LHCN-M2 (cell line): Measurements from ENCODE around the gene AATK. TPM values are rescaled to one million over a fixed set of nuclear protein-coding genes. Genes with fewer than 3 reads are reported as not detected.

Source experiments
- DNase-seq: peaks from one replicate; pipeline ENCODE4 v3.0.0-alpha.2; 2012; ENCODE audit warnings: low read depth
- total RNA-seq: library from RNA; depleted of rRNA; stranded (reverse); fragments of >200 nt; gene quantifications from 2 replicates; pipeline ENCODE4 v1.2.3, GENCODE V29; 2014

The AATK gene
- total RNA-seq, 1 experiment from 2014 or later = 0.23 TPM

DNA sequence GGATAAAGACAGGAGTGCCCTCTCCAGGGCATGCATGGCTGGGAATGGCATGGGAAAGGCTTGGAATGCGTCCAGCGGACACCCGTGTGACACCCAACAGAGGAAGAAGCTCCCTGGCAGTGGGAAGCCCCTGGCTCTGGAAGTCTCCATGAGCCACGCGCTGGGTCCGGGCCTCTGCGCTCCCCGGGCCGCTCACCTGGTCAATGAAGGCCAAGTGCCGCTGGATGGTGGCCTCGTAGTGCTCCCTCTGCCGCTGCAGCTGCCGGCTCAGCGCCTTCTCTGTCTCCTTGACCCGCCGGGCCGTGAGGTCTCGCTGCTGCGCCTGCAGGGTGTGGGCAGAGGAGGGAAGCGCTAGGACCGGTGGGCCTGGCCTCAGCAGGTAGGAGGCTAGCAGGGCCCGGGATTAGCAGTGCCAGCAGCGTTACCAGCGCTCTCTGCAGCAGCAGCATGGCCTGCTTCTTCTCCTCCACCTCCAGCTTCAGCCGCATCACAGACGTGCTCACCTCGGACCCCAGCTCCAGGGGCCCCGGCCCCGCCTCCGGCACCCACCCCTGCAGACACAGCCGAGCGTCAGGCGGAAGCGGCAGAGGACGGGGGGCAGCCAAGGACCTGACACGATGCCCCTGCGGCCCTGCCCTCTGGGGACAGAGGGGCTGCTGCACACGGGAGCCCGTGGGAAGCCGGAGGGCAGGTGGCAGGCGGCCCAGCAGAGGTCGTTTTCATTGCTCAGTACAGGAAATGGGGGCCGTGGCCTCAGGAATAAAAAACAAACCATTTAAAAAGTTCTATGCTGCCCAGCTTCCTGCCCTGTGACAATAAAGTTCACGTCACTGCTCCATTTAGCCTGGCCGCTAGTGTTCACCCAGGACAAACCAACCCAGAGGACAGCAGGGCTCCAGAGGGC is 30.7 kb upstream of the AATK start:
- DNase-seq = no peak

DNA sequence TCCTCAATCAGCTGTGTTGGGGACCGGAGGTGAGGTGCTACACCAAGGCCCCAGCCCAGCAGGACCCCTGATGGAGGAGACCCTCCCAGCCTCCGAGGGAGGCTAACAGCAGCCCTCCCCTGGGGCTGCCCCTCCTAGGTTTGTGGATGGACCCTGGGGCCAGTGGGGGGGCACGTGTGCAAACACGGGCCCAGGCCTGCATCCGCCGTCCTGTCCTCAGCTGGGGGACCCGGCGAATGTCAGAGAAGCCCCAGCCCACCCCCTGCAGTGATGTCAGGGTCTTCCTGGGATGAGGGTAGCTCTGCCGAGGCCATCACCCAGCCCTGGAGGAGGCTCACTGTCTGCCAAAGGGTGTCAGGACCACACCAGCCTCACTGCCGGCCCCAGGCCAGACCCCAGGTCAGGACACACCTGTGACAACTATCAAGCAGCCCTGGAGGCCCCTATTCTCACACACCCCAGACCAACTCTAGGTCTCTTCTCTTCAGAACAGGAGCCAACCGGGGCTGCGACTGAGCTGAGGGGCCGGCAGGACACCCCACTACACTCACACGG is 30.0 kb upstream of the AATK start:
- DNase-seq = no peak

DNA sequence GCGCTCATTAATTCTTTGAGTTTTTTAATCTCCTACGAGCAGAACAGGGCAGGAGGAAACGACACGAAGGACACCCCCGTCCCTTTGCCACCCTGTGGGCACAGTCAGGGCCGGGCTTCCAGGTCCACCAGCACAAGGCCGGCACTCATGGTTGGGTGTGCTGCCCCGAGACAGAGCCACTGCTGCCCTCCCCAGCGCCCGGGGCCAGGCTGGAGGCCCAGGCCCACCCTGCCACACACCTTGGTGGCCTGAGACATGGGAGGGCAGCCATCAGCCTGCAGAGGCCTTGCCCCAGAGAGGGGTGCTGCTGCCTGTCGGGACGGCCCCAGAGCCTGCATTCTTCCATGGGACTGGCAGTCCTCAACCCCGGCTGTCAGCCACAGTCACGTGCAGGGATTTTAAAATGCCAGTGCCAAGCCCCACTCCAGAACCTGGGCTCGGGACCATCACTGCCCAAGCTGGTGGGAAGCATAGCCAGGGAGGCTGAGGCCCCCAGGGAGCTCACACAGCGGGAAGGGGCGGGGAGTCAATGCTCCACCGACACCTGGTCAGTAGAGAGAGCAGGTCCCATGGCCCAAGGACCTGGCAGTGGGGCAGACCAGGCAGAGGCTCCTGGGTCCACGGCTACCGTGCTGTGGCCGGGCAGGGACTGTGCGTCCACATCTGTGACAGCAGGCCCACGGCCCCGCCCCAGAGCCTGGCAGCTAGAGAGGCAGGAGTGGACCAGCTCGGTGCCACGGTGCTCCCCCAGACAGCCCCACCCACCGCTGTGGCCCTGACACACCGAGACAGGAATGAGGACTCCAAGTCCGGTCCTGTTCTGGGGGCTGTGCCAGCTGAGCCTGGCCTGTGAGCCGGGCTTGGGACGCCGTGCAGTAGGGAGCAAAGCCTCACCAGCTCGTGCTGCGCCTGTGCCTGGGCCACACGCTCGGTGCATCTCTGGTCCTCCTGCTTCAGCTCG is 29.2 kb upstream of the AATK start:
- DNase-seq = no peak

DNA sequence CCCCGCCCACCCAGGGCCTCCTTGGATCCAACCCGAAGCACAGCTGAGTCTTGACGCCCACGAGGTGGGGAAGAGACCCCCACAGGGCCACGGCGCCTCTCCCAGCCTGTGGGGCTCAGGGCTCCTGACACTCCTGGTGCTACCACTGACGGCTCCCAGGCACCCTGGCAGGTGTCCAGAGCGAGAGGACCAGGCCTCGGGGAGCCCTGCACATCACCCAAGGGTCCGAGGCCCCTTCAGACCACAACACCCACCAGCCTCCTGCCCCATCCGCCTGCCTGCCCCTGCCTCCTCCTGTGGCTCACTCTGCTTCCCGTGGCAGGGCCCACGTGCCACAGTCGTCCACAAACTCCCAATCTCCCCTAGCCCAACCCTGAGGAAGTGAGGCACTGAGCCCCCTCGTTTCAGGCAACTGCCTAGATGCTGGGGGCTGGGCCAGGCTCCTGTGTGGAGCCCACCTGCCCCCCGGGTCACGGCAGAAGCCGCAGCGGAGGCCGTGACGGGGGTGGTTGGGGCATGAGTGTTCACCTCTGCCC is 28.3 kb upstream of the AATK start:
- DNase-seq = no peak

DNA sequence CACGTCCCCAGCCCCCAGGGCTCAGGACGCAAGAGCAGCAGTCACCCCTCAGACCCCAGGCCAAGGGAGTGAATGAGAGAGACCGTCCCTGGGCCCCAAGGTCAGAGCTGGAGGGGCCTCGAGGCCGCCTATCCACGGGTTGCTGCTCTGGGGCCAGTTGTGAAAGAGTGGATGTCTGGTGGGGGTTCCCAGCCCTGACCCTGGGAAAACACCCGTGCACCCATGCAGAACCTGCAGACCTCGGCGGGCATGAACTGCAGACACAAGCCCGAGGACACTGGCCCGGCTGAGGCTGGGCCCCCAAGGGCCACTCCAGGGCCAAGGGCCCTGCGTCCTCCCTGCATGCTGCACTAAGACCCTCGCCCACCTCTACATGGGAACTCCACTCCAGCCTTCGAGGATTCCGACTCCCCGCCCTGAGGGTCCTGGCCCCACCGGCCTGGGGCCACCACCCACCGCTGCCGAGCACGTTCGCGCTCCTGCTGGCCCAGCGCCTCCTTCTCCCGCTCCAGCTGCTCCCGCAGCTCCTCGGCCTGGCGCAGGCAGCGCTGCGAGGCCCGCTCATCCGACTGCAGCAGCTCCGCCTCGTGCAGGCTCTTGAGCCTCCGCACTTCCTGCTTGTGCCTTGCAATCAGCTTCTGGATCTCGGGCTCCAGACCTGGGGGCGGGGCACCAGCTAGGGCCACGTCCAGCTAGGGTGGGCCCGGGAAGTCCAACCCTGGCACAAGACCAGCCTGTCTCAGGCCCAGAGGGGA is 27.6 kb upstream of the AATK start:
- no peak for DNase-seq

DNA sequence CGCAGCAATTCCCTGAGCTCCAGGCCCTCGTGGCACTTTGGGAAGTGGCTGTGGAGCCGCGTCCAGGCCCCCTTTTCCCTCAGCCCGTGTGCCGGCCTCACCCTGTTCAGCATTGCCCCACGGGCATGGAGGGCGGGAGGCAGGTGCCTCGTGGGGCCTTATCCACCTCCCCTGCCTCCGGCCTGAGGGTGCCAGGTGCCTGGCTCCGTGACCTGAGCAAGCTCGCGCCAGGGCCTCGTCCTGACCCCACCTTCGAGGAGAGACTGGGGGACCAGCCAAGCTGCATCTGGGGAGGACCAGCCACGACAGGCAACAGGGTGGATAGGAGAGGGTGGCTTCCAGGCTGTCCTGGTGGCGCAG is 27.0 kb upstream of the AATK start:
- DNase-seq = no peak

DNA sequence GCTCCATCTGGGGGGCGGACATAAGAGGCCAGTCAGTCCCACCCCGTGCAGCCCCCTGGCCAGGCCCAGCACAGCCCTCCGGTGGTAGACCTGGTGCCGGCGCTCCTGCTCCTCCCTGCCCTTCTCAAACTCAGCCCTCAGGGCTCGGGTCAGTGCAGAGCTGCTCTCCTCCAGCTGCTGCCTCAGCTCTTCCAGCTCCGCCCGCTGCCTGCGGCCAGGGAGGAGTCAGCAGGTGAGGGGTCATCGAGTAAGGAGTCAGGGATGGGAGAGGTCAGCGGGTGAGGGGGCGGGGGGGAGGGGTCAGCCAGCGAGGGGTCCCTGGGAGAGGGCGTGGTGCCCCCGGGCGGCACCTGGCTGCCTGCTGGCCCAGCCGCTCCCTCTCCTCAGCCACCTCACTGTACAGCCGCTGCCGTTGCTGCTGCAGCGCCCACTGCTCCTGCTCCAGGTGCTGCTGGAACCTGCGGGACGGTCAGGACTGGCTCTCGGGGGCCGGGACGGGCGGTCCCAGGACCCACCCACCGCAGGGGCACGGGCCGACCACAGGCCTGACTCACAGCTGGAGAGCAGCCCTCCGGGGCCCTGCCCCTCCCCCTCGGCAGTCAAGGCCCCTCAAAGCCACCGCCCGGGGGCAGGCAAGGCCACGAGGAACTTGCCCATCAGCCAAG is 26.5 kb upstream of the AATK start:
- no peak for DNase-seq

DNA sequence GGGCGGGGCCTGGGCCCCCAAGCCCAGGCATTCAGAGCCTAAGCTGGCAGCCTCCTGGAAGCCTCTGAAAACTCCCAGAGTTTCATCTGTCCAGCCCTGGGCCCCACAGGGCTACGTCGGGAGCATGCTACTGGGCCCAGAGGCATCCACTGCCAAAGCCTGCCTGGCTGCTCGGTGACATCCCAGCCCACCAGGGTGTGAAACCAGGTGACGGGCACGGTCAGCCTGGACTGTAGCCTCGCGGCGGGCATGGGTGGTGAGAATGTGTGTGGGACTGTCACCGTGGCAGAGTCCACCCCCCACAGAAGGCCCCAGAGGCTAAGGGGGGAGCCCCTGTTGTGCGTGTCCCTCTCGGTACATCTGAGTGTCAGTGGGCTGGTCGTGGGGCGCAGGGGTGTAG is 25.6 kb upstream of the AATK start:
- no peak for DNase-seq

DNA sequence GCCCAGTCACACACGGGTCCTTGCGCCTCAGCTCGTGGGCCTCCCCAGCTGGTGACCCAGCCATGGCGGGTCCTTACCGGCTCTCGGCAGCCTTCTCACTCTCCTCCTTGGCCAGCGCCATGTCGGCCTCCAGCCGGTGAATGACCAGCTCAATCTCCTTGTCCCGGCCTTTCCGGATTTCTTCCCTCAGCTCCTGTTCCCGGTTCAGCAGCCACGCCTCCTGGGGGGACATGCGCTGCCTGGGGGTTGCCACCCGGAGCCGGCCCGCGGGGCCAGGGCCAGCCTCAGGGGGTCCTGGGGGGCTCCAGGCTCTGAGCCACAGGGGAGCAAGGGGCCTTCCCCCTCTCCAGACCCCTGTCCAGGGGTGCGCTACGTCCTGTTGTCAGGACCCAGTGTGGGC is 25.1 kb upstream of the AATK start:
- DNase-seq = no peak

DNA sequence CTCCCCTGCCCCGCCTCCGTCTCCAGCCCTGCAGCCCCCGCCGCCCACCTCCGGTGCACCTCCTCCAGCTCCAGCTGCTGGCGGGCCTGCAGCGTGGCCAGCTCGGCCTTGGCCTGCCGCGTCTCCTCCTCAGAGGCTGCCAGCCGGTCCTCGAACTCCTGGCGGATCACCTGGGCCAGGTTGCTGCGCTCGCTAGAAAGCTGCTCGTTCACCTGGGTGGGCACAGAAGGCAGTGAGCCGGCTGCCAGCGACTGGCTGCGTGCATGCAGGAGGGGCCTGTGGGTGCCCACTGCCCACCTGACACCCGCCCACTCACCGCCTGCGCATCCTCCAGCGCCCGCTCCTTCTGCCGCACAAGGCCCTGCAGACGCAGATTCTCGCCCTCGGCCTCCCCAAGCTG is 24.6 kb upstream of the AATK start:
- DNase-seq = no peak

DNA sequence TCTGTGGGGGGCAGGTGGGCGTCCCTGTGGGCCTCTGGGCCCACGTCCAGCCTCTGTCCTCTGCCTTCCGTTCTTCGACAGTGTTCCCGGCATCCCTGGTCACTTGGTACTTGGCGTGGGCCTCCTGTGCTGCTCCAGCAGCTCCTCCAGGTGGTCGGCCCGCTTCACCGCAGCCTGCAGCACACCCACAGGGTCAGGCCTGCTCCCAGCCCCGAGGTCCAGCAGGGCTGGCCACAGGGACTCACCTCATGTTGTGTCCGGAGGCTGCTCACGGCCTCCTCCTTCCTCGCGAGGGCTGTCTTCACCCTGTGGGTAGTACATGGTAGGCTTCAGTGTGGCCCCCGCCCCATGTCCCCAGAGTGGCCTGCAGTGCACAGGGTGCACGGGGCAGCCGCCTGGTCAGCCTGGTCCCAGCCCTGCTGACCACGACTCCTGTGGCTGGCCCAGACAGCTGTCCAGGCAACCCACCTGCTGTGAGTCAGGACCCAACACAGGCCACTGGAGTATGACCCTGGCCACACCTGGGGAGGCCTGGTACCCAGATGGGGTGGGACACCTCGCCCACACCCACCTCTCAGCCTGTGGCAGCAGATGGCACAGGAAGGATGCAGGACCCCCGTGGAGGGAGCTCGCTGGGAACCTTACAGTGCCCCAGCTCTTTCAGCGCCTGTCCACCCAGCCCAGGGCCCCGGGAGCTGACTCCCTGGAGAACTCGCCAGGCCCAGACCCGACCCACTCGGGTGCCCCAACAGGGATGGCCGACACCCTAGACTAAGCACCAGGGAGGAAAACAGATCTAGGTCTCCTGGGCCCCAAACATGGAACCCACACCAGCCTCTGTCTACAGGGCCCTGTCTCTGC is 23.9 kb upstream of the AATK start:
- DNase-seq = no peak

DNA sequence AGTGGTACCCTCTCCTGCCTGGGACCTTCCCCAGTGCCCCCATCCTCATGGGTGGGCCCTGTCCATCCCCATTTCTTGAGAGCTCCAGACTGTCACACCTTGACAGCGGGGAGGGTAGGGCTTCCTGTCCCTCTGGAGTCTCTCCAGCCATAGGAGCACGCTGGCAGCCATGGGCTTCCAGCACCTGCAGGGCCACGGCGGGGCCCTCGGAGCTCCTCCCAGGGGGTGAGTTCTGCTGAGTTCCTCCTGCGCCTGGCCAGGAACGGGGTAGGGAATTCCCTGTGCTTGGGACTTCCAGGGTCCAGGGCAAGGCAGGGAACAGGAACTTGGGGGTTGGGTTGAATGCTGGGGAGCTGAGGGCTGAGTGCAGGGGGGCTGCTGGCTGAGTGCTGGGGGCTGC is 23.0 kb upstream of the AATK start:
- DNase-seq = no peak

DNA sequence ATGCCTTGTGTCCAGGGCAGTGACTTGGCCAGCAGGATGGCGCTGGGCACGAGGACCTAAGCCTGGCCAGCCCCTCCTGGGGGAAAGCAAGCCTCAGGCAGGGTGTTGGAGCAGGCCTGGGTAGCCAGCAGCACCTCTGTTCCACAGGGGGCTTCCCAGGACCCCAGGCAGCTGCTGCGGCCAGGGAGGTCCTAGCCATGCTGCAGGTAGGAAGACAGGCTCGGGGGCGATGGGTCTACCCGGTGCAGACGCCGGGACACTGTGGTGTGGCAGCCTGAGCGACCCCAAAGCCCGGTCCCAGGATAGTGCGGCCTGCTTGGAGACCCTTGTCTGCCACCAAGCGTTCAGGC is 22.4 kb upstream of the AATK start:
- no peak for DNase-seq

DNA sequence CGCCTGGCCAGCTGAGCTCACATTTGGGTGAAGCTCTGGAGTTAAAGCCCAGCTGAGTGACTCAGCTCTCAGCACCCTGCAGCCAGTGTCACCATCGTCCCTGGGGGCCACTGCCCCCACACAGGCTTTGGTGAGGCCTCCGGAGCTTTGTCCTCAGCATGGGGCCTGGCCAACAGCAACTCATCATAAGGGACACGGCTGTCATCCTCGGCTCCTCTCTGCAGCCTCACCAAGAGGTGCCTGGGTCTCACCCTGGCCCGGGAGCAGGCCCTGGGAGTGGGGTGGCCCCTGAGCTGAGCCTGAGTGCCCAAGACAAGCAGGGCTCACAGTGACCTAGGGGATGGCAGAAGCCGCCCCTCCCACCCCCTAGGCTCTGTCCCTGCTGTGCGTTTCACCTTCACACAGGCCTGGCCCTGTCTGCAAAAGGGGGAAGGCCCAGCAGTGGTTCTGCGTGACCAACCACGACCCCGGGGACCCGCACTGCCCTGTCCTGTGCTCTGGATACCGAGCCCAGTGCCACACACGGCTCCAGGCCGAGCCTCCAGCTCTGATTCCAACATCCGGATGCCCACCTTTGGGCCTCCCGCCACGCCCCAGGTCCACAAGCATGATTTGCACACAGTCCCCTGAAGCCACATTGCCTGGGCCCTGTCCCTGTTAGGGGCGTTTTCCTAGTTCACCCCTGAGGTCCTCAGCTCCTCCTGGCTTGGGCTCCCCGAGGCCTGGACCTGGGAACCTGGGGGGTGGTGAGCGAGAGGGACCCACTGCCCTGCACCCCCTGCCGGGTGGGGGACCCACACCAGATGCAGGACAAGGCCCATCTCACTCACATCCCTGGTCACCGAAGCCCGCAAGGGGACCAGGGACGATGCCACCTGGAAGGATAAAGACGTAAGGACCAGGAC is 21.8 kb upstream of the AATK start:
- no peak for DNase-seq

DNA sequence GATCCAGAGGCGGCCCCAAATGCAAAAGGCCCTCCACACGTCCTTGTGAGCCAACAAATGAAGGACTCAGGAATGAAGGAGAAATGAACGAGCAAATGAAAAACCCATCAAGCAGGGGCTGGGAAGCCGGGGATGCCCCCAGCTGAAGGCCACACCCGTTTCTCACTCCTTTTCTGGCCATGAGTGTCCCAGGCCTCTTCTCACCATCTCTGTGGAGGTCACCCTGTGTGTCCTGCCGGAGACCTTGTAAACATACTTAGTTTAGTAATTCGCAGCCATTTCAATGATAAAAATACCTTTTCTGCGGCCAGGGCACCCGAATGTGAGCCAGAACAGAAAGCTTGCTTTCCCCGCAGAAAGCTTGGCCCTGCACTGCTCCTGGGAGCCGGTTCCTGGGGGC is 21.1 kb upstream of the AATK start:
- no peak for DNase-seq

DNA sequence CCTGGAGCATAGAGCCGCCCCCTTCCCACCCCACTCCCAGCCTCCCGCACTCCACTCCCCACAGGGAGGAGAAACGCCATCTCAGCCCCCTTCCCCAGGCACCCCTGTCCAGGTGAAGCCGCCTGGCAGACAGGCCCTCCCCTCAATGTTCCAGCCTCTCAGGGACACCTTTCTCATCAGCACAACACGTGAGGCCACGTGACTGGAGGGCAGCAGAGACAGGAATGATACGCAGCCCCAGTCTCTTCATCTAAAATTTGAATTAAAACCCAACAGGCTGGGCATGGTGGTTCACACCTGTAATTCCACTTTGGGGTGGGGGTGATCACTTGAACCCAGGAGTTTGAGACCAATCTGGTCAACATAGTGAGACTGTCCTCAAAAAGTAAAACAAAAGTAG is 20.2 kb upstream of the AATK start:
- DNase-seq = no peak

DNA sequence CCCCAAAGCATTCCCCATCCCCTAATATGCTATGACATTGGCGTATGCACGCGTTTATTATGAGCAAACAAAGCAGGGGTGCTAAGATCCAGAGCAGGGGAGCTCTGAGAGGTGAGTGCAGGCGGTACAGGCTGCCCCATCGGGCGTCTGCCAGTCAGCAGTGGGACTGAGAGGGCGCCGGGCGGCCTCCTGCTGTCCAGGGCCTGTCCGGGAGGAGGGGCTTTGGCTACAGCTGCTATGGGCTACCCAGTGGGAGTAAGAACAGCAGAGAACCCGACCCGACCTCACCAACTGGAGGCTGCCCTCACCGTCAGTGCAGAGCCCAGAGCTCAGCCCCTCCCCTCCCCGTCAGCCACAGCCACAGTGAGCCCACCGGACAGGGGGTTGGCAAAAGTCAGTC is 18.5 kb upstream of the AATK start:
- peak; percentile 15 for DNase-seq

DNA sequence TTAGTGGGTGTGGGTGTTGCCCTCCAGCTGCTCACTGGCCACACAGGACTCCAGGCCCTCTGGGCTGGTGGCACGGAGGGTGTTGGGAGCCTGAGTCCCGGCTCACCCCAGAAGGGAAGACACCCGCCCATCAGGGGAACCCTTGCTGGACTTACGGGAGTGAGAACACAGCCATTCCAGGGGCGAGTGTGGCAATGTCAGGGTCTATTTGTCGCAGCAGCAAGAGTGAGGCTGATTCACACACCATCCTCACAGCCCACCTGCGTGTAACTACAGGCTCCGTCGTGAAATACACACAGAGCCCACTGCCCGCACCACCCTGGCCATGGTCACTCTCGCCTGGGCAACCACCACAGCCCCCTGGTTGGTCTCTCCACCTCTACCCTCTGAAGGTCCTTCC is 17.8 kb upstream of the AATK start:
- DNase-seq = no peak

DNA sequence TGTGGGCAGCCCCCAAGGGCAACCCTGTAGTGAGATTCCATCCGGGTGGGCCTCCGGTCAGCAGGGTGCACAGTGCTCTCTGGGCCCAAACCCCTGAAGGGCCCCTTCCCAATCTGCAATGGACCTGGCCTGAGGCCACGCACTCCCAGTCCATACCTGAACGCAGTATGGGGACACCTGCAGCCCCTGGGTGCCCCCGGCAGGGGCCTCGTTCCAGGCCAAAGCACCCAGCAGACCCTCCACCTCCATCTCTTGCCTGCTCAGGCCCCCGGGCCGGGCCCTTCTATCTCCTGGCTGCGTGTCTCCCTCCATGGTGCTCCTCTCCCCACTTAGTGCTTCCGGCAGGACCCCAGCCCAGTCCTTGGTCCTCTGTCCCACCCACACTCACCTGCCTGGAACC is 17.3 kb upstream of the AATK start:
- DNase-seq = no peak
